Sigmoid colon (tissue), 4 donors: ENCODE results near the gene ARF1.

Source experiments
- EP300 ChIP-seq, 4 donors: sonication (generic); formaldehyde crosslinking; IDR thresholded peaks; one replicate each; pipeline ENCODE4 v1.6.1; 2017; ENCODE audit warnings: antibody characterized with exemption in 4 of 4
- POLR2A ChIP-seq, 2 donors: fragments of 450-650 bp; IDR thresholded peaks; one replicate each; pipeline ENCODE4 v1.6.1; 2016; ENCODE audit warnings: antibody characterized with exemption in 2 of 2, mild to moderate bottlenecking in 2 of 2, moderate library complexity in 2 of 2
- POLR2AphosphoS5 ChIP-seq, 4 donors: sonication (generic); formaldehyde crosslinking; IDR thresholded peaks; one replicate each; pipeline ENCODE4 v1.6.1; 2017; ENCODE audit warnings: antibody characterized with exemption in 4 of 4
- TF ChIP-seq, protein P1 (sequence below), 4 experiments: fragments of 450-650 bp in 3 of 4; fragments of 200-600 bp in 1 of 4; IDR thresholded peaks; one replicate each; pipeline ENCODE4 v1.5.1; 2016 to 2019; ENCODE audit warnings: antibody characterized with exemption in 4 of 4, mild to moderate bottlenecking in 3 of 4, moderate library complexity in 2 of 4

- TF ChIP-seq POLR2AphosphoS5 (IDR thresholded peaks at IDR 0.05): no peak
- TF ChIP-seq POLR2A (IDR thresholded peaks at IDR 0.05): no peak
- TF ChIP-seq, protein P1, sequence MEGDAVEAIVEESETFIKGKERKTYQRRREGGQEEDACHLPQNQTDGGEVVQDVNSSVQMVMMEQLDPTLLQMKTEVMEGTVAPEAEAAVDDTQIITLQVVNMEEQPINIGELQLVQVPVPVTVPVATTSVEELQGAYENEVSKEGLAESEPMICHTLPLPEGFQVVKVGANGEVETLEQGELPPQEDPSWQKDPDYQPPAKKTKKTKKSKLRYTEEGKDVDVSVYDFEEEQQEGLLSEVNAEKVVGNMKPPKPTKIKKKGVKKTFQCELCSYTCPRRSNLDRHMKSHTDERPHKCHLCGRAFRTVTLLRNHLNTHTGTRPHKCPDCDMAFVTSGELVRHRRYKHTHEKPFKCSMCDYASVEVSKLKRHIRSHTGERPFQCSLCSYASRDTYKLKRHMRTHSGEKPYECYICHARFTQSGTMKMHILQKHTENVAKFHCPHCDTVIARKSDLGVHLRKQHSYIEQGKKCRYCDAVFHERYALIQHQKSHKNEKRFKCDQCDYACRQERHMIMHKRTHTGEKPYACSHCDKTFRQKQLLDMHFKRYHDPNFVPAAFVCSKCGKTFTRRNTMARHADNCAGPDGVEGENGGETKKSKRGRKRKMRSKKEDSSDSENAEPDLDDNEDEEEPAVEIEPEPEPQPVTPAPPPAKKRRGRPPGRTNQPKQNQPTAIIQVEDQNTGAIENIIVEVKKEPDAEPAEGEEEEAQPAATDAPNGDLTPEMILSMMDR (IDR thresholded peaks at IDR 0.05): no peak
- TF ChIP-seq EP300 (IDR thresholded peaks at IDR 0.05): no peak
These were observed 16.8 kb upstream of the ARF1 start for GRCh38 chr1:228065543-228066347.
